Tibial nerve (tissue), 4 donors: ENCODE measurements around the gene MYL6. TPM values are rescaled to one million over a fixed set of nuclear protein-coding genes. Genes with fewer than 3 reads are reported as not detected.

Experiments used
- DNase-seq, 2 donors: peaks; one replicate each; pipeline ENCODE4 v3.0.0-alpha.2; 2019; ENCODE audit warnings: low spot score in 2 of 2
- H3K27ac ChIP-seq, 4 donors: fragments of 200-600 bp; sonication (generic) in 3 of 4; one replicate each; pipeline ENCODE4 v1.5.1; 2017 to 2019; ENCODE audit warnings: mild to moderate bottlenecking in 1 of 4
- H3K27me3 ChIP-seq, 2 donors: fragments of 200-600 bp; sonication (generic) in 1 of 2; one replicate each; pipeline versions ENCODE4 v1.5.1 to v1.6.0; 2017 to 2019
- H3K36me3 ChIP-seq, 3 donors: fragments of 200-600 bp; sonication (generic); one replicate each; pipeline ENCODE4 v1.5.1; 2018 to 2019
- H3K4me1 ChIP-seq, 4 donors: fragments of 200-600 bp; sonication (generic) in 3 of 4; one replicate each; pipeline ENCODE4 v1.5.1; 2017 to 2019
- H3K4me3 ChIP-seq, 4 donors: fragments of 200-600 bp; sonication (generic) in 3 of 4; one replicate each; pipeline ENCODE4 v1.5.1; 2017 to 2019; ENCODE audit warnings: mild to moderate bottlenecking in 1 of 4, moderate library complexity in 1 of 4
- H3K9me3 ChIP-seq, 4 donors: fragments of 200-600 bp; sonication (generic) in 3 of 4; one replicate each; pipeline ENCODE4 v1.5.1; 2017 to 2019
- CTCF ChIP-seq, 5 experiments: fragments of 200-600 bp in 3 of 5; fragments of 450-650 bp in 2 of 5; sonication (generic) in 3 of 5; IDR thresholded peaks; one replicate each; pipeline ENCODE4 v1.5.1; 2016 to 2019; ENCODE audit warnings: antibody characterized with exemption in 5 of 5, mild to moderate bottlenecking in 3 of 5, moderate library complexity in 2 of 5
- EP300 ChIP-seq, 2 donors: sonication (generic); formaldehyde crosslinking; IDR thresholded peaks; one replicate each; pipeline ENCODE4 v1.6.1; 2017; ENCODE audit warnings: antibody characterized with exemption in 2 of 2, mild to moderate bottlenecking in 1 of 2
- POLR2A ChIP-seq, 2 donors: fragments of 450-650 bp; IDR thresholded peaks; one replicate each; pipeline ENCODE4 v1.6.1; 2017; ENCODE audit warnings: antibody characterized with exemption in 2 of 2, mild to moderate bottlenecking in 2 of 2, moderate library complexity in 2 of 2
- WGBS, 2 donors: methylation state at CpG; one replicate each; pipeline ENCODE4 v1.1.5; 2018; 5-methylcytosine and 5-hydroxymethylcytosine counted together
- total RNA-seq, 4 donors: library from RNA; depleted of rRNA; stranded (reverse); fragments of >200 nt; gene quantifications; one replicate each; pipeline ENCODE4 v1.1.0, GENCODE V29; 2016

Gene MYL6
- total RNA-seq, 4 donors from 2014 or later: 1,194 to 1,879 (median 1,515) TPM

- H3K36me3 ChIP-seq: peaks cover 0 to 100% (median 38%) of the 10 kb centered on the region in 3 donors
- H3K9me3 ChIP-seq: no peaks in the 10 kb centered on the region
- DNase-seq: no peak
- WGBS, 2 donors: 85 to 89% methylated on average over 17 of the region's 17 CpGs
- H3K27ac ChIP-seq: no peak overlapping the region
- TF ChIP-seq CTCF (IDR thresholded peaks at IDR 0.05) (no peak), POLR2A (IDR thresholded peaks at IDR 0.05) (no peak), EP300 (IDR thresholded peaks at IDR 0.05) (no peak)
- H3K4me3 ChIP-seq: no peak overlapping the region
- H3K27me3 ChIP-seq: no peaks in the 10 kb centered on the region
- peaks cover 0 to 31% (median 25%) of the 10 kb centered on the region in 4 donors for H3K4me1 ChIP-seq
Observed at GRCh38 chr12:56164345-56164729, 6.2 kb downstream of the MYL6 start.

GRCh38 chr12:56165369-56165768, 7.2 kb downstream of the MYL6 start:
- WGBS, 2 donors: 29 to 52% methylated on average over 3 to 4 of the region's 4 CpGs

GRCh38 chr12:56169229-56169759, 11.1 kb downstream of the MYL6 start:
- H3K36me3 ChIP-seq: peaks cover 7 to 100% (median 57%) of the 10 kb centered on the region in 3 donors
- no peaks in the 10 kb centered on the region for H3K27me3 ChIP-seq
- no peak overlapping the region for H3K4me3 ChIP-seq
- no peaks in the 10 kb centered on the region for H3K9me3 ChIP-seq
- 91 to 93% methylated on average over 11 of the region's 11 CpGs for WGBS, 2 donors
- H3K4me1 ChIP-seq: no peaks in the 10 kb centered on the region
- DNase-seq: no peak
- no peak overlapping the region for H3K27ac ChIP-seq
- TF ChIP-seq EP300 (IDR thresholded peaks at IDR 0.05): no peak
- TF ChIP-seq CTCF (IDR thresholded peaks at IDR 0.05): no peak
- no peak for TF ChIP-seq POLR2A (IDR thresholded peaks at IDR 0.05)

More at GRCh38 chr12:56165369-56165768, 7.2 kb downstream of the MYL6 start:
- Histone ChIP-seq H3K4me3 (no peak overlapping the region), H3K36me3 (peaks cover 0 to 100% (median 32%) of the 10 kb centered on the region in 3 donors), H3K27ac (no peak overlapping the region), H3K4me1 (peaks cover 0 to 21% (median 15%) of the 10 kb centered on the region in 4 donors), H3K9me3 (no peaks in the 10 kb centered on the region), H3K27me3 (no peaks in the 10 kb centered on the region)
- TF ChIP-seq EP300 (IDR thresholded peaks at IDR 0.05) (no peak), CTCF (IDR thresholded peaks at IDR 0.05) (no peak), POLR2A (IDR thresholded peaks at IDR 0.05) (no peak)
- no peak for DNase-seq

- Histone ChIP-seq H3K27ac (no peak overlapping the region), H3K4me1 (no peaks in the 10 kb centered on the region), H3K36me3 (peaks cover 7 to 100% (median 43%) of the 10 kb centered on the region in 3 donors), H3K9me3 (no peaks in the 10 kb centered on the region), H3K27me3 (no peaks in the 10 kb centered on the region), H3K4me3 (no peak overlapping the region)
- WGBS, 2 donors: 89 to 90% methylated on average over 7 of the region's 7 CpGs
- no peak for DNase-seq
- TF ChIP-seq EP300 (IDR thresholded peaks at IDR 0.05) (no peak), POLR2A (IDR thresholded peaks at IDR 0.05) (no peak), CTCF (IDR thresholded peaks at IDR 0.05) (no peak)
Observed at GRCh38 chr12:56172839-56173238, 14.7 kb downstream of the MYL6 start.

- no peak for DNase-seq
- peaks cover 0 to 100% (median 42%) of the 10 kb centered on the region in 3 donors for H3K36me3 ChIP-seq
Observed at GRCh38 chr12:56178347-56178746, 20.2 kb downstream of the MYL6 start.

More at GRCh38 chr12:56178347-56178746, 20.2 kb downstream of the MYL6 start:
- Histone ChIP-seq H3K9me3 (no peaks in the 10 kb centered on the region), H3K27ac (no peak overlapping the region), H3K27me3 (no peaks in the 10 kb centered on the region), H3K4me3 (no peak overlapping the region), H3K4me1 (no peaks in the 10 kb centered on the region)
- 80 to 85% methylated on average over 3 of the region's 3 CpGs for WGBS, 2 donors
- TF ChIP-seq EP300 (IDR thresholded peaks at IDR 0.05): no peak
- no peak for TF ChIP-seq CTCF (IDR thresholded peaks at IDR 0.05)
- no peak for TF ChIP-seq POLR2A (IDR thresholded peaks at IDR 0.05)
